Choroid plexus epithelial cell (primary cell): ENCODE results near the gene SNX9.

ENCODE experiments used
- DNase-seq: peaks from one replicate; pipeline ENCODE4 v3.0.0-alpha.2; 2010; ENCODE audit warnings: low read depth
- H3K4me3 ChIP-seq: 2 replicates; pipeline ENCODE4 v1.5.1; 2011; ENCODE audit warnings: low read depth, mild to moderate bottlenecking, control low read depth, low read length, moderate library complexity
- TF ChIP-seq, protein P1 (sequence below): conservative IDR thresholded peaks from 2 replicates; pipeline ENCODE4 v1.5.1; 2011; ENCODE audit warnings: low read depth, mild to moderate bottlenecking, control low read depth, inconsistent platforms, low read length, moderate library complexity

Gene SNX9

DNA sequence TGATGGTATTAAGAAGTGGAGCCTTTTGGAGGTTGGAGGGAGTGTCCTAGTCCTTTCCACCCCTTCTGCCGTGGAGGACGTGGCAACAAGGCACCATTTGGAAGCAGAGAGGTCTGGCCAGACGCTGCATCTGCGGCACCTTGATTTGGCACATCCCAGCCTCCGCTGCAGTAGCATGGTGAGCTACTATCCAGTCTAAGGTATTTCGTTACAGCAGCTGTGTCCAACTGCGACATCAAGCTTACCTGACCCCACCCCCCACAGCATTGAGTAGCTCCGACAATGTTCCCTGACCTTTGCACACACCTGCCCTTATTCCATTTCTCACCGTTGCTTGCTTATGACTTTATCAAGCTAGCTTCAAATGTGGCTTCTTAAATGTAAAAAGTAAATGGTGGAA, 128.8 kb downstream of the SNX9 start:
- H3K4me3 ChIP-seq: no peak overlapping the region
- DNase-seq: no peak
- TF ChIP-seq, protein P1, sequence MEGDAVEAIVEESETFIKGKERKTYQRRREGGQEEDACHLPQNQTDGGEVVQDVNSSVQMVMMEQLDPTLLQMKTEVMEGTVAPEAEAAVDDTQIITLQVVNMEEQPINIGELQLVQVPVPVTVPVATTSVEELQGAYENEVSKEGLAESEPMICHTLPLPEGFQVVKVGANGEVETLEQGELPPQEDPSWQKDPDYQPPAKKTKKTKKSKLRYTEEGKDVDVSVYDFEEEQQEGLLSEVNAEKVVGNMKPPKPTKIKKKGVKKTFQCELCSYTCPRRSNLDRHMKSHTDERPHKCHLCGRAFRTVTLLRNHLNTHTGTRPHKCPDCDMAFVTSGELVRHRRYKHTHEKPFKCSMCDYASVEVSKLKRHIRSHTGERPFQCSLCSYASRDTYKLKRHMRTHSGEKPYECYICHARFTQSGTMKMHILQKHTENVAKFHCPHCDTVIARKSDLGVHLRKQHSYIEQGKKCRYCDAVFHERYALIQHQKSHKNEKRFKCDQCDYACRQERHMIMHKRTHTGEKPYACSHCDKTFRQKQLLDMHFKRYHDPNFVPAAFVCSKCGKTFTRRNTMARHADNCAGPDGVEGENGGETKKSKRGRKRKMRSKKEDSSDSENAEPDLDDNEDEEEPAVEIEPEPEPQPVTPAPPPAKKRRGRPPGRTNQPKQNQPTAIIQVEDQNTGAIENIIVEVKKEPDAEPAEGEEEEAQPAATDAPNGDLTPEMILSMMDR: no peak

DNA sequence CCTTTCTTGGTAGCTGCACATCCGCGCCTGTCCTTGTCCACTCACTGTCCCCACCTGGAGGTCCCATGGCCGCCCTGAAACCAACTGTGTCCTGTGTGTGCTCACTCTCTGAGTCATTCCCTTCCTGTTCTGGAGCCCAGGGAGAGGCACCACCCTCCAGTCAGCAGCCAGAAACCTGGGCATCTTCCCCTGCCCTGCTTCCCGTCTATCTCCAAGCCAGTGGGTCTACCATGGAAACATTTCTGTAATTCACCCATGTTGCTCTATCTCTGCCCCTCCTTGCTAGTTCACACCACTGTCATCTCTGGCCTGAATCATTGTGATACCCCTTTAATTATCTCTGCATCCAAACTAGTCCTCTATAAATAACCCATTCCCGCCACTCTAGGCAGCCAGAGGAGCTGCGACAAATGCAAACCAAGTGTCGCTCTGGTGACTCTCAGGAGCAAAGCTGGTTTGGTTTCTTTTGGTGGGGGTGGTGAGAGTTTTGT, 129.9 kb downstream of the SNX9 start:
- no peak for DNase-seq
- TF ChIP-seq, protein P1: no peak
- H3K4me3 ChIP-seq: no peak overlapping the region

DNA sequence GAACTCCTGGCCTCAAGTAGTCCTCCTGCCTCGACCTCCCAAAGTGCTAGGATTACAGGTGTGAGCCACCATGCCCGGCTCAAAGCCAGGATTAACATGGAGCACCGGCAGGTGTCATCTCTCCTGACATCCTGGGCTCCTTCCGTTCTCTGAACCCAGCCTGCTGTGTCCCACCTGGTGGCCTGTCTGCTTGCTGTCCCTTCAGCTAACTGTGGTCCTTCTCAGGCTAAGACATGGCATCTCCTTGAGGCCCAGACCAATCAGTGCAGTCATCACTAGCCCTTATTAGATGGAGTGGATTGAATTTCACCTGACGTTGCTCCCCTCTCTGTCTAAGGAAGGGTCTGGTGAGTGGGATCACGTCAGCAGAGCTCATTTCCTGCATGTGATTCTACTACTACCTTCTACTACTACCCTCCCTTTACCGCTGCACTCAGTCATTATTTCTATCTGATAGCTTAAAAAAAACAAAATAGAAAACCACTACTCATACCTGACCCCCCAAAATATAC, 130.6 kb downstream of the SNX9 start:
- TF ChIP-seq, protein P1: no peak
- H3K4me3 ChIP-seq: no peak overlapping the region
- DNase-seq: no peak

DNA sequence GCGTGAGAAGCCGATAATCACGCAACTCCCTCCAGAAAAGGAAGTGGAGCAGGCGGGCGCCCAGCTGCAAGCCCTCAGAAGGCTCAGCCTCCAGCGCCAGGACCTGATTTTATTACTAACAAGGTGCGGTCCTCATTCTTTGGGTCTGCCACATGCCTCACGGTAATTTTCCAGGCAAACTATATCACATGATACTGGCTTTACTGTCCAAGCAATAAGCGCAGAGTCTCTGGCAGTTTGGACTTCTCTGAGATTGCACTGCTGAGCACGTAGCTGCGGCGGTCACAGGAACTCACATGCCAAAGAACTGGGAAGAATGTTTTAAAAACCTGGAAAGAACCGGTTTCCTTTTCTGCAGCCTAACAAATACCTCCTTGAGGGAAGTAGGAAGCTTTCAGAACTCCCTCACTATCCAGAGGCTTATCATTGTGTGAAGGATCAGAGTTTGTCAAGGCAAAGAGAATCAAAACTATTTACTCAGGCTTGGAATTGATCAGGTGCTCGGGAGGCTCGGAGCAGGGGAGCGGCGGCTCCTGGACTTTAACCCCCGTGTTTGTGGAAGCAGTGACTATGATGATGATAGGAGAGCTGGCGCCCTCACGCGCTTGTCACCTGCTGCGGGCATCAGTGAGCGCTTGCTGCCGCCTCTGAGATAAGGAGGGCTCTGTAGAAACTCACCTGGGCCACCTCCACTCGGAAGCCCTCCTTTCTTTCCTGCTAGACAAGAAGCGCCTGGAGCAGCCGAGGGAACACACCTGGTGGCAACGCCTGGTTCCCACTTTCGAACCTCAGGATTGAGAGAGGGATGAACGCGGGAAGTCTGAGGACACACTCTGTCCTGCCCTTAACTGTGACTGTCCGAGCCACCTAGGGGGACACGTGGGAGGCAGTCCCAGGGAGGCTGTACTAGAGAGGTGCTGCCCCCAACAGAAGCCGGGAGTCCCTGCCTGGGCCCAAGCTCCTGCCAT, 131.4 kb downstream of the SNX9 start:
- TF ChIP-seq, protein P1: no peak
- peak overlapping the region; percentile 6 for H3K4me3 ChIP-seq
- DNase-seq: peak; percentile 43

DNA sequence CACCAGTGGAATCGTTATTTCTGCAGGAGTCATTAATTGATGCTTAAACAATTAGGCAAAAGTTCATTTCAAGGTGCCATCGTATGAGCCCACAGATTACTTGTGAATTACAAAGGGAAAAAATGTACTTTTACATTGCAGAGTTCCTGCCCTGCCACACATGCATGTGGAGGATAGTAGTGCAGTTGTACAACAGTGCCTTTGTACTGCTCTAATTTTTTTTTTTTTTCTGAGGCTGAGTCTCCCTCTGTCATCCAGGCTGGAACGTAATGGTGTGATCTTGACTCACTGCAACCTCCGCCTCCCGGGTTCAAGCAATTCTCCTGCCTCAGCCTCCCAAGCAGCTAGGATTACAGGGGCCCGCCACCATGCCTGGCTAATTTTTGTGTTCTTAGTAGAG, 132.6 kb downstream of the SNX9 start:
- DNase-seq: no peak
- no peak overlapping the region for H3K4me3 ChIP-seq
- TF ChIP-seq, protein P1: no peak

DNA sequence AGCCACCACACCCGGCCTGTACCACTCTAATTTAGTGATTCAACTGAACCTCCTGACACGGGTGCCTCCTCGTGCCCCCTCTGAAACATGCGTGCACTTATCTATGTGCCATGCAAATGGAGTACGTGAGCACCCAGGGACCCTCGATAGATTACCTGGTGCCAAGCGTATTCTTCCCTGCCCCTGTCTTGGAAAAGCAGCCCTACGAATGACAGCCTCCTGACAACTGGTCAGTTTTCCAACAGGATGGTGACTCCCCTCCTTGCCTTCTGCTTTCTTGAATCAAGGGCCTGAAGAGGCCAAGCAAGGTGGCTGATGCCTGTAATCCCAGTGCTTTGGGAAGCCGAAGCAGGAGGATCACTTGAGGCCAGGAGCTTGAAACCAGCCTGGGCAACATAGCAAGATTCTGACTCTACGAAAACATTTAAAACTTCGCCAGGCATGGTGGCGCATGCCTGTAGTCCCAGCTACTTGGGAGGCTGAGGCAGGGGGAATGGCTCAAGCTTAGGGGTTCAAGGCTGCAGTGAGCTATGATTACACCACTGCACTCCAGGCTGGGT, 133.2 kb downstream of the SNX9 start:
- no peak for DNase-seq
- TF ChIP-seq, protein P1: no peak
- no peak overlapping the region for H3K4me3 ChIP-seq
